GM18498 (cell line): ENCODE results near the gene SIGLEC5.
"Not testable (repeated sequence)": the region's sequence is repeated elsewhere in the genome, so short reads cannot be mapped to it uniquely, and the experiment has no call there.

Experiments used
- ATAC-seq: cut with Tn5 transposase; IDR thresholded peaks from one replicate; pipeline ENCODE4 v1.9.1; 2021; ENCODE audit warnings: mild to moderate bottlenecking, moderate library complexity; ENCODE audit not compliant: unreplicated experiment

Gene SIGLEC5, protein sequence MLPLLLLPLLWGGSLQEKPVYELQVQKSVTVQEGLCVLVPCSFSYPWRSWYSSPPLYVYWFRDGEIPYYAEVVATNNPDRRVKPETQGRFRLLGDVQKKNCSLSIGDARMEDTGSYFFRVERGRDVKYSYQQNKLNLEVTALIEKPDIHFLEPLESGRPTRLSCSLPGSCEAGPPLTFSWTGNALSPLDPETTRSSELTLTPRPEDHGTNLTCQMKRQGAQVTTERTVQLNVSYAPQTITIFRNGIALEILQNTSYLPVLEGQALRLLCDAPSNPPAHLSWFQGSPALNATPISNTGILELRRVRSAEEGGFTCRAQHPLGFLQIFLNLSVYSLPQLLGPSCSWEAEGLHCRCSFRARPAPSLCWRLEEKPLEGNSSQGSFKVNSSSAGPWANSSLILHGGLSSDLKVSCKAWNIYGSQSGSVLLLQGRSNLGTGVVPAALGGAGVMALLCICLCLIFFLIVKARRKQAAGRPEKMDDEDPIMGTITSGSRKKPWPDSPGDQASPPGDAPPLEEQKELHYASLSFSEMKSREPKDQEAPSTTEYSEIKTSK

DNA sequence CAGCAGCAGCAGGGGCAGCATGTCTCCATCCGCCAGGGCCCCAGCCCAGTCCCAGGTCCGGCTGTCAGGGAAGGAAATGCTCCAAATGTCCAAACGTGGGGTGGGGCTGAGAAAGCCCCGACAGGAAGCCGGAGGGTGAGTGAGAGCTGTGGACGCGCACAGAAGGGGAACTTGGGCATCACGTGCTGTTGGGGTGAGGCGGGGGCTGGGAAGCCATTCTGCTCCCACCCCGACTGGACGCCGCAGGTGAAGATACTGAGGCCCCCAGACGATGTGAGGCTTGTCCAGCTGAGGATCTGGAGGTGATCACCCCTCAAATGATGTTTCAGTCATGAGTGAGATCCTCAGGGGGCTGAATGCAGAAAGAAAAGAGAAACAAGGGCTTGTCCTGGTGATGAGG lies at the start of gene SIGLEC5:
SIGLEC5 (minus strand) TSS at position 87 of the 400 bp plus-strand sequence; CDS start at position 21, 66 bp downstream.
- ATAC-seq, result not testable (repeated sequence)

DNA sequence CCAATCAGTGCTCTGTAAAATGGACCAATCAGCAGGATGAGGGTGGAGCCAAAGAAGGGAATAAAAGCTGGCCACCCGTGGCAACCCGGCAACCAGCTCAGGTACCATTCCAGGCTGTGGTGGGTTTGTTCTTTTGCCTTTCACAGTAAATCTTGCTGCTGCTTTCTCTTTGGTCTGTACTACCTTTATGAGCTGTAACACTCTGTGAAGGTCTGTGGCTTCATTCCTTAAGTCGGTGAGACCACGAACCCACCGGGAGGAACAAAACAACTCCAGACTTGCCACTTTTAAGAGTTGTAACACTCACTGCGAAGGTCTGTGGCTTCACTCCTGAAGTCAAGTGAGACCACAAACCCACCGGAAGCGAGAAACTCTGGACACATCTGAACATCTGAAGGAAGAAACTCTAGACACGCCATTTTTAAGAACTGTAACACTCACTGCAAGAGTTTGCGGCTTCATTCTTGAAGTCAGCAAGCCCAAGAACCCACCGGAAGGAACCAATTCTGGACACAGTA lies 46.4 kb upstream of the SIGLEC5 start:
- ATAC-seq, result no peak

DNA sequence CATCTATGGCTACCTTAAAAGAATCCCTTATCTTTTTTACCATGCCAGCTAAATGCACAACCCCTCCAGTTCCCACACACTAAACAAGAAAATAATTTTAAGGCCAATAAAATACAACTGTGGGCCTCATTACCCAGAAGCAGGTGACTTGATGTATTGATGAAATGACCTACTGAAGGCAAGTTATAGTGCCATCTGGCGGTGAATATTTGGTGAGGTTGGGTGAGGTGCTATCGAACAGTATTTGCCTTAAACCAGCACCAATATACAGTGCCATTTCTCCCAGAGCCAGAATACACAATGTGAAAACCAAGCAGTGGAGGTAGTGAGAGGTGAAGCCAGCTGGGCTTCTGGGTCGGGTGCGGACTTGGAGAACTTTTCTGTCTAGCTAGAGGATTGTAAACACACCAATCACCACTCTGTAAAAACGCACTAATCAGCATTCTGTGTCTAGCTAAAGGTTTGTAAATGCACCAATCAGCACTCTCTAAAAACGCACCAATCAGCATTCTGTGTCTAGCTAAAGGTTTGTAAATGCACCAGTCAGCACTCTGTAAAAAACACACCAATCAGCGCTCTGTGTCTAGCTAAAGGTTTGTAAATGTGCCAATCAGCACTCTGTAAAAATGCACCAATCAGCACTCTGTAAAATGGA lies 45.8 kb upstream of the SIGLEC5 start:
- not testable (repeated sequence) for ATAC-seq

DNA sequence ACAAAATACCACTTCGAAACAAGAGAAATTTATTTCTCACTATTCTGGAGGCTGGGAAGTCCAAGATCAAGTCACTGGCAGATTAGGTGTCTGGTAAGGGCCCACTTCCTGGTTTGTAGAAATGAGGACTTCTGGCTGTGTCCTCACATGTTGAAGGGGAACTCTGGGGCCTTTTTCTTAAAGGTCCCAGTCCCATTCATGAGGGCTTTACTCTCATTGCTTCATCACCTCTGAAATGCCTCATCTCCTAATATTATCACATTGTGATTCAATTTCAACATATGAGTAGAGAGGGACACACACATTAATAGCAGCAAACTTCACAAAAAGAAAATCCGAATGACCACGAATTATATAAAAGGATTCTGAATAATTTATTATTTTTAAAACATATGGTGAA lies 38.0 kb upstream of the SIGLEC5 start:
- ATAC-seq, result no peak

DNA sequence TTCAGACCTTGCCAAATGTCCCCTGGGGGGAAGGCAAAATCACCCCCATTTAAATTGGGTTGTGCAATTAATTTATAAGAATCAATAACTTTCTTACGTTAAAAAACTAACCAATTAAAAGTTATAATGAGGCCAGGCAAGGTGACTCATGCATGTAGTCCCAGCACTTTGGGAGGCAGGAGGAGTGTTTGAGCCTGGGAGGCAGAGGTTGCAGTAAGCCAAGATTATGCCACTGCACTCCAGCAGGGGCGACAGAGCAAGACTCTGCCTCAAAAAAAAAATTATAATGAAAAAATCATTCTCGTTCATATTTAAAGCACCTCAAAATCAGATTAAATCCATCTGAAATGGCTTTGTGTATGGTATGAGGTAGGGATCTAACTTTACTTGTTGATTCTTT lies 34.8 kb upstream of the SIGLEC5 start:
- ATAC-seq, result no peak

DNA sequence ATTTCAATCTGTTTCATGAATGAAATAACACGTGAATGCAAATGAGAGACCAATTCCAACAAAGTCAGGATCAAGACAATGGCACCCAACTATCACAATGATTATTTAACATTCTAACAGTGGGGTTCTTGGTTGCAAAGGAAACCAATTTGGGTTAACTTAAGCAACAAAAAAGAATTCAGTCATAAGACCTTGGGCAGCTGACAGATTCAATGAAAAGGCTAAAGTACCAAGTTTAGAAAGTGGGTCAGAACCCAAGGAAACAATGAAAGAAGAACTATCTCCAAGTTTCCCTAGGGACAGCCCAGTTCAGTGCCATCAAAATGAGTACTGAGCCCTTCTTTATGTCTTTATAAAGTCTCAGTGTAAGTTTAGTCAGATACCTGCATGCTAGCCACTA lies 33.9 kb upstream of the SIGLEC5 start:
- ATAC-seq, result no peak

DNA sequence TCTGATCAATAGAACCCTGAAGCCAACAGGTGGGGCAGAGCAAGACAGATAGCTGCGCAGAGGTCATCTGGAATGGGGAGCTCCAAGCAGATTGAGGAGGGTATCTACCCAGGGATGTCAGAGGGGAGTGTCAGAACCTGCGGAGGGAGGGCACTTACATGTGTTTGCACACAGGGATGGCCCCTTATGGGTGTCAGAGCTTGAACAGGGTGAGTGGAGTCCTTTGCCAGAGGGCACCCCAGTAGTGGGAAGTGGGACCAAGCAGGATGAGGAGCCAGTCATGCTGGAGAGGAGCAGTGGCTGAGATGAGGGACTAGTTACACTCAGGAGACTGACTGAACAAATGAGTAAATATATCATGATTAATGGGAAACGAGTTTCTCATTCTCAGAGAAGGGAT lies 33.4 kb upstream of the SIGLEC5 start:
- ATAC-seq, result no peak

DNA sequence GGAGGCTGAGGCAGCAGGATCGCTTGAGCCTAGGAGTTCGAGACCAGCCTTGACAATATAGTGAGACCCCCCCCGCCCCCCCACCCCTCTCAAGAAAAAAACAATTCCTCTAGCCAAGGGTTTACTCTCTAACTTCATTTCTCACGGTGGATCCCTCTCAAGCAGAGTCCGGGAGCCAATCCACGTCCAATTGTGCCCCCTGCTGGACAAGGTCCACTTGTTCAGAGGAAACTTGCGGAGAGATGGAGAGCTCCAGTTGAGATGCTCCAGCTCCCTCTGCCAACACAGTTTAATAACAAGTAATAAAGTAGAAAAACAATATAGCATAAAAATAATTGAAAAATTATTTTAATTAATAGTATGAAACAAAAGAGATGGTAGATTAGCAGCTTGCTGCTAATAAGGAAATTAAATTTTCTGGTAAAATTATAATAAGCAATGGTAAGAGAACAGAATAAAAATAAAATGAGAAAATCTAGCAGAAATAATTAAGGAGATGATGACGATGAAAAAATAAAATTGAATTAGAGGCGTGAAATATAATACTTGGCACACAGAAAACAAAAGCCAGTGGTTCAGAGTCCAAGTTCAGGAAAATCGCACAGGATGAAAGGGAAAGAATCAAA lies 30.9 kb upstream of the SIGLEC5 start:
- ATAC-seq, result no peak

DNA sequence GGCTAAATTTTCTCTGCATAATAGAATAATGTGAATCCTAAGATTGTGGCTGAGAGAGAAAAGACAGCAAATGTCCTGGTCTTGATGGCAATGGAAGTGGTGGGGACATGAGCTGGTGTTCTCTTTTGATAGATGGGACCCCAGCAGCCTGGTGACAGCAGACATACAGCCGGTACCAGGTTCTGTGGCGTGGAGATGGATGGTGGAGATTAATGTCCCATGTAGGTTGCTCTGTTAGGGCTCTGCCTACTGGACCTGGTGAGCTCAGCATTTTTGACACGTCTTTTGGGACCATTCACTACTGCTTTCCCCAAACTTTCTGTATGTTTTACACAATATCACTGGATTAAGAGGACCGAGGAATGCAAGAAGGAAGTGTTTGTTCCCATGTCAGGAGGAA lies 24.6 kb upstream of the SIGLEC5 start:
- ATAC-seq, result no peak

DNA sequence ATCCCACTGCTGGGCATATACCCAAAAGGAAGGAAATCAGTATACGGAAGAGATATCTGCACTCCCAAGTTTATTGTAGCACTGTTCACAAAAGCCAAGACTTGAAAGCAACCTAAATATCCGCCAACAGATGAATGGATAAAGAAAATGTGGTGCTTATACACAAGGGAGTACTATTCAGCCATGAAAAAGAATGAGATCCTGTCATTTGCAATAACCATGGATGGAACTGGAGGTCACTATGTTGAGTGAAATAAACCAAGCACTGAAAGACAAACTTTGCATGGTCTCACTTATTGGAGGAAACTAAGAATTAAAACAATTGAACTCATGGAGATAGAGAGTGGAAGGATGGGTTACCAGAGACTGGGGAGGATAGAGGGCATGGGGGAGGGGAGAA lies 23.0 kb upstream of the SIGLEC5 start:
- ATAC-seq, result no peak

DNA sequence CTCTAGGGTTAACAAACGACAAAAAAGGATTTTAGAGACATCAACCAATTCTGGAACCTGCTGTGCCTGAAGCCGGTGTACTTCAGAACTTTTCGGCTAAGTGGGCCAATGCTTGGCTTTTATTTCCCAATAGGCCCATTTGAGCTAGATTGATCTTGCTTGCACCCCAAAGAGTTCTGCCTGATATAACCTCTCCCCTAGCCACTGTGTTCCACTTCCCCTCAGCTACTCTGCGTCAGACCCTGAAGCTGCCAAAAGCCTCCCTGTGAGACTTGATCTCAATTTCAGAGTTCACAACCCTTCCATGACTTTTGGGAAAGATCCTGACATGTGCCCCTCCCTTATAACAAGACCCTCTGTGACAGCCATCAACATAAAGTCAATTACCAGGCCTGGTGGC lies 22.1 kb upstream of the SIGLEC5 start:
- no peak for ATAC-seq

DNA sequence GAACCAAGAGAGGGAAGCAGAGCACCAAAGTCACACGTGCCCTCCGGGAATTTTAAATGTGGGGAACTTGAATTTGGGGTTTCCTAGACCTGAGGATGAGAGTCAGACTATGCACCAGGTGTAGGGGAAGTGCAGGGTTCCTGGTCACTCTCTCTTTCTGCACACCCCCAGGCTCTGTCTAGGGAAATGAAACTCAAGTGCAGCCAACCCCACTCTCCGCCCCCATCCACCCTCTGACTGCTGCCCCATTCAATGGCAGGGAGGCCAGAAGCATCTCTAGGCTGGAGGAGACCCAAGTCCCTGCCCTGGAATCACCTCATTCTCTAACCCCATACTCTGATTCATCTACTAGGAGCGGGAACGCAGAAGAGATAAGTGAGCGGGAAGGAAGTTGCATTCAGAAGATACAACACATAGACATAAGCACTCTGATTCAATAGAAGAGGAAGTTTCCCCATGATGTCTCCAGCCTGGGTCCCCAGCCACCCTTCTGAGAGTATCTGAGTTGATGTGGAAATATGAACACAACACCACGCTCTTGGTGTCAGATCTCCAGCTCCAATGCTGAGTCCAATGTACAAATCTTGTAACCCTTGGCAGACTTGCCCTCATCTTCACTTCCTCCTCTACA lies 21.1 kb upstream of the SIGLEC5 start:
- ATAC-seq, result peak; percentile 60

DNA sequence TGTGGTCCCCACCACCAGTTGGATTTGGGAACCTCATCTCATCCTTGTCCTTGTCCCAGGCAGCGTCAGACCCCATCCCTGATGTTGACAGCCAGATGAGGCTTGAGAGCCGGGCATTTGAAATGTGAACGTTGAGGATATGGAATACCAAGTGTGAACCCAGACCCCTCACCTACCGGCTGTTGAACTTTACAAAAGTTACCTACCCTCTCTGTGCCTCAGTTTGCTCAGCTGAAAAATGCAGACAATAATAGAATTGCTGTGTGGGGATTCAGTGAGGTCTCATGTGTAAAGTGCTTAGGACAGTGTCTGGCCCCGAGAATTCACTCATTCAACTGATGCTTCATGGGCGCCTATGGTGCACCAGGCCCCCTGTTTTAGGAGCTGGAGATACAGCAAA lies 17.1 kb upstream of the SIGLEC5 start:
- no peak for ATAC-seq

DNA sequence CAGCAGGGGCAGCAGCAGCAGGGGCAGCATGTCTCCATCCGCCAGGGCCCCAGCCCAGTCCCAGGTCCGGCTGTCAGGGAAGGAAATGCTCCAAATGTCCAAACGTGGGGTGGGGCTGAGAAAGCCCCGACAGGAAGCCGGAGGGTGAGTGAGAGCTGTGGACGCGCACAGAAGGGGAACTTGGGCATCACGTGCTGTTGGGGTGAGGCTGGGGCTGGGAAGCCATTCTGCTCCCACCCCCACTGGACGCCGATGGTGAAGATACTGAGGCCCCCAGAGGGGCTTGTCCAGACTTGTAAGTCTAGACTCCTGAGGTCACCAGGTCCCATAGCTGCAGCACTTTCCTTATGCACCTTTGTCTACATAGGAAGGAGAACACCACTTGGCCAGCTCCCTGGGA lies 16.5 kb upstream of the SIGLEC5 start, which contains the start of gene SIGLEC14:
SIGLEC14 (minus strand) TSS at position 96 of the 400 bp plus-strand sequence; CDS start at position 30, 66 bp downstream.
- ATAC-seq, result not testable (repeated sequence)

DNA sequence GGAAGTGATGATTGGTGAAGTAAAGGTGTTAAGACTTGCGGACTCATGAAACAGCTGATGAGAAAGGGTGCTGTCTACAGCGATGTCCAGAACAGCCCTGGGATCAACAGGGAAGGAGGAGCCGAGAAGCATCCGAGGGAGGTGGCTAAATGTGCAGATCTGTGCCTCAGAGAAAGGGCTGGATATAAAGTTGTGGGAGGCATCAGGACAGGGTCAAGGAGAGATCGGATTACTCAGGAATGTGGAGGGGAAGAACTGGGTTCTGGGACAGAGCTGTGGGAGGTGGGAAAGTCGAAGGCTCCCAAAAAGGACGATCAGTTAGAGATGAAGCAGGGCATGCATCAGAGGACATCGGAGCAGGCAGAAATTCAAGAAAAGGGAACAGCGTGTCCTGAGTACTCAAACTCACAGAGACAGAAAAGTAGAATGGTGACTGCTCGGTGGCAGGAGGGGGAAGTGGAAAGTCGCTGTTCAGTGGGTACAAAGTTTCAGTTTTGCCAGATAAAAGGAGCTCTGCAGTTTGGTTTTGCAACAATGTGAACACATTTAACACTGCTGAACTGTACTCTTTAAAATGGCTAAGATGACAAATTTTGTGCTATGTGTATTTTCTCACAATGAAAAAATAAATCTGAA lies 14.6 kb upstream of the SIGLEC5 start:
- no peak for ATAC-seq

DNA sequence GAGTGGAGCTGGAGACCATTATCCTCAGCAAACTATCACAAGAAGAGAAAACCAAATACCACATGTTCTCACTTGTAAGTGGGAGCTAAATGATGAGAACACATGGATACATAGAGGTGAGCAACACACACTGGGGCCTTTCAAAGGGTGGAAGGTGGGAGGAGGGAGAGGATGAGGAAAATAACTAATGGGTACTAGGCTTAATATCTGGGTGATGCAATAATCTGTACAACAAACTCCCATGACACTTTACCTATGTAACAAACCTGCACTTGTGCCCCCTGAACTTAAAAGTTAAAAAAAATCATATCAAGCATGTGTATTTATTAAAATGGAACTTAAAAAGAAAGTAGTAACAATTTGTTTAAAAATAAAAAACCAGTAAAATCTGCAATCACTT lies 11.4 kb upstream of the SIGLEC5 start:
- no peak for ATAC-seq

DNA sequence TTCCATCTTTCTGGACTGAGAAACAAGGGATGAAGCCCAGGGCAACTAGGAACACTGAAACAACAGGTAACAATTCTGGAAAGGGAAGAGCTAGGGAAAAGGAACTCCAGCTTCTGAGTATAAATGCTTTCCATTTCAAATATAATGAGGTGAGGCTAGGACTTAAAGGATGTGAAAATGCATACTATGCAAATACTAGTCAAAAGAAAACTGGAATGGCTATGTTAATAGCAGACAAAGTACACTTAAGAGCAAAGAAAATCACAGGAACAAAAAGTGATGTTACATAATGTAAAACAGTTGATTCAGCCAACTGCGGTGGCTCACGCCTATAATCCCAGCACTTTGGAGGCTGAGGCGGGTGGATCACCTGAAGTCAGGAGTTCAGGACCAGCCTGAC lies 10.2 kb upstream of the SIGLEC5 start:
- no peak for ATAC-seq

DNA sequence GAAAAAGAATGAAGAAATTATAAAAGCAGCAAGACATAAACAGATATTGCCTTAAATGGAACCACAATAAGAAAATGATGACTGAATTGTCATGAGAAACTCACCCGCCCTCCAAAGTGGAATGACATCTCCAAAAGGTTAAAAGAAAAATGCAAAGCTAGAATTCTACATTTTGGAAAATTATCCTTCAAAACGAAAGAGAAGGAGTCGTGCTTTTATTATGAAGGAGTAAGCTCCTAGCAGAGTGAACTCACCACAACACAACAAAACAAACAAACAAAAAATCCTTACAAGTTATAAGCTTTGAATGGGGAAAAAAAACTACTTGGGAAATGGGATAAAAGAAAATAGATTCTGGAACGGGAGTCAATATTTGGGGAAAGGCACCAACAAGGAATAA lies 9.7 kb upstream of the SIGLEC5 start:
- no peak for ATAC-seq

DNA sequence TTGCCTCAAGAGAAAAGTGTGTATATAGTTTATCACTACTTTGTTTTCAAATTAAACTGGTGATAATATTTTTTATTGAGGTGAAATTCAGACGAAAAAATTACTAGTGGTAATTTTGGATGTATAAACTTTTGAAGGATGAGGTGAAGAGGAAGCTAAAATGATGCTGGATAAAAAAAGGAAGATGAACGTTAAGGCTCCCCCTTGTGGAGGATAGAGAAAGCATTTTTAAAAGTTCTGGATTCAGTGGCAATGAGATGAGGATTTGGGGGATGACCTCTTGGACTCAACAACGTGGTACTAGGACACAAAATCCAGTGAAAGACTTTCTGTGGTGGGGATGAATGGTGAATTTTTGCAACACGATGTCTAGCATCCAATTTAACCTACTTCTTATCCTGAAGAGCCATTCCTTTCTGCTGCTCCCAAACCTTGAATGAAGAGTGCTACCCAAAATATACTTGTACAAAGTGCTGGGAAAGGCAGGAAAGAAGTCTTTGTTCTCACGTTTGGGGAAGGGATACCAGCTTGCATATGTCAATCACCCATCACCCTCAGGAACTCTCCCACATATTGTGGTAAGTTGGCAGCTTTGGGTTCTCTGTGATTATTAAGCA lies 7.3 kb upstream of the SIGLEC5 start:
- ATAC-seq, result no peak

DNA sequence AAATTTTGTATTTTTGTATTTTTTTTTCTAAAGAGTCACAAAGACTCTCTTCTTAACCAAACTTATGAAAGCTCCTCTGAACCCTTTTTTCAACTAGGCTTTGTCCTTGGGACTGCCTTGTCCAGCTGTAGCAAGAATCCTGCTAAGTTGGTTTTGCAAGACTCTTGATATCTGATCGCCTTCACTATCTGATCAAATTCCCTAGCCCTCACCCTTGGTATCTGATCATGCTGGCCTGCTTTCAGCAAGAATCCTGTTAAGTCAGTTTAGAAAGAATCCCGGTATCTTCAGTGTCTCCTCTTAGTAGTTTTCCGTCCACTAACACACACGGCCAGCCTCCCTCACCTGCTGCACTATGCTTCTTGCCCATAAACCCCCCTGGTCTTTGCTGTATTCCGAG lies 1.9 kb upstream of the SIGLEC5 start:
- no peak for ATAC-seq
